ENCODE results near the gene SMG9.

- no peak for TF ChIP-seq POLR2AphosphoS5 (IDR thresholded peaks at IDR 0.05)
- no peak for TF ChIP-seq CTCF (IDR thresholded peaks at IDR 0.05)
- TF ChIP-seq POLR2A (IDR thresholded peaks at IDR 0.05) = no peak
These were observed 23.4 kb downstream of the SMG9 start for GRCh38 chr19:43731346-43731745.

Data from breast epithelium (tissue), 3 donors.